SK-N-SH treated with all-trans-retinoic acid at 6 μM for 48 hours (cell line): ENCODE results near the gene OLA1.

Experiments
- ATAC-seq: fragments of 200-7000 bp; cut with Tn5 transposase; 3 replicates; pipeline ENCODE4 v1.9.1; 2020; ENCODE audit warnings: mild to moderate bottlenecking, moderate library complexity
- ARNTL ChIP-seq: fragments of 450-650 bp; formaldehyde crosslinking; IDR thresholded peaks from 2 replicates; pipeline ENCODE4 v1.5.0; 2020; ENCODE audit warnings: low read depth, mild to moderate bottlenecking, moderate library complexity, borderline replicate concordance
- BACH2 ChIP-seq: fragments of 250-450 bp; sonication (Bioruptor Pico); IDR thresholded peaks from 2 replicates; pipeline ENCODE4 v1.9.0; 2021; ENCODE audit warnings: mild to moderate bottlenecking, borderline replicate concordance
- CSDC2 ChIP-seq: fragments of 250-450 bp; sonication (Bioruptor Pico); IDR thresholded peaks from 2 replicates; pipeline ENCODE4 v1.5.0; 2020; ENCODE audit warnings: mild to moderate bottlenecking, moderate library complexity
- ESRRG ChIP-seq: fragments of 250-450 bp; sonication (Bioruptor Pico); IDR thresholded peaks from 2 replicates; pipeline ENCODE4 v1.6.1; 2021; ENCODE audit warnings: mild to moderate bottlenecking
- GLIS3 ChIP-seq: fragments of 250-450 bp; sonication (Bioruptor Pico); IDR thresholded peaks from 2 replicates; pipeline ENCODE4 v1.5.0; 2020; ENCODE audit warnings: mild to moderate bottlenecking, moderate library complexity
- ISL1 ChIP-seq: fragments of 250-450 bp; sonication (Bioruptor Pico); IDR thresholded peaks from 2 replicates; pipeline ENCODE4 v2.1.2; 2022; ENCODE audit warnings: mild to moderate bottlenecking, moderate library complexity
- OSR1 ChIP-seq: fragments of 250-450 bp; sonication (Bioruptor Pico); IDR thresholded peaks from 2 replicates; pipeline ENCODE4 v1.8.0; 2022; ENCODE audit warnings: moderate library complexity, mild to moderate bottlenecking, inconsistent platforms
- PATZ1 ChIP-seq: fragments of 250-450 bp; sonication (Bioruptor Pico); IDR thresholded peaks from 2 replicates; pipeline ENCODE4 v1.8.0; 2020; ENCODE audit warnings: mild to moderate bottlenecking, moderate library complexity, borderline replicate concordance
- PPARA ChIP-seq: fragments of 250-450 bp; sonication (Bioruptor Pico); IDR thresholded peaks from 2 replicates; pipeline ENCODE4 v1.5.0; 2020; ENCODE audit warnings: mild to moderate bottlenecking, borderline replicate concordance
- RARB ChIP-seq: fragments of 250-450 bp; sonication (Bioruptor Pico); IDR thresholded peaks from 2 replicates; pipeline ENCODE4 v1.8.0; 2021; ENCODE audit warnings: mild to moderate bottlenecking, moderate library complexity
- SNAI2 ChIP-seq: fragments of 250-450 bp; sonication (Bioruptor Pico); IDR thresholded peaks from 2 replicates; pipeline ENCODE4 v1.5.0; 2020; ENCODE audit warnings: mild to moderate bottlenecking, moderate library complexity
- TCF4 ChIP-seq: fragments of 250-450 bp; sonication (Bioruptor Pico); IDR thresholded peaks from 2 replicates; pipeline ENCODE4 v1.8.0; 2021; ENCODE audit warnings: mild to moderate bottlenecking, moderate library complexity, borderline replicate concordance
- TOX ChIP-seq: fragments of 250-450 bp; sonication (Bioruptor Pico); IDR thresholded peaks from 2 replicates; pipeline ENCODE4 v1.8.0; 2021; ENCODE audit warnings: mild to moderate bottlenecking, moderate library complexity, borderline replicate concordance
- ZFP3 ChIP-seq: fragments of 250-450 bp; sonication (Bioruptor Pico); IDR thresholded peaks from 2 replicates; pipeline ENCODE4 v1.5.0; 2020; ENCODE audit warnings: mild to moderate bottlenecking, moderate library complexity
- ZFP30 ChIP-seq: fragments of 450-650 bp; formaldehyde crosslinking; IDR thresholded peaks from 2 replicates; pipeline ENCODE4 v1.5.0; 2022; ENCODE audit warnings: mild to moderate bottlenecking, moderate library complexity
- ZNF565 ChIP-seq: fragments of 450-650 bp; formaldehyde crosslinking; conservative IDR thresholded peaks from 2 replicates; pipeline ENCODE4 v1.5.0; 2020; ENCODE audit warnings: low read depth, mild to moderate bottlenecking, moderate library complexity
- ZNF70 ChIP-seq: fragments of 450-650 bp; formaldehyde crosslinking; IDR thresholded peaks from 2 replicates; pipeline ENCODE4 v1.5.0; 2020; ENCODE audit warnings: mild to moderate bottlenecking, moderate library complexity
- ZNF8 ChIP-seq: fragments of 450-650 bp; formaldehyde crosslinking; IDR thresholded peaks from 2 replicates; pipeline ENCODE4 v1.5.0; 2020; ENCODE audit warnings: mild to moderate bottlenecking, moderate library complexity
- TF ChIP-seq, protein P1 (sequence below): fragments of 250-450 bp; sonication (Bioruptor Pico); IDR thresholded peaks from 2 replicates; pipeline ENCODE4 v1.5.1; 2021; ENCODE audit warnings: mild to moderate bottlenecking, moderate library complexity
- TF ChIP-seq, protein P2 (sequence below): fragments of 250-450 bp; sonication (Bioruptor Pico); IDR thresholded peaks from 2 replicates; pipeline ENCODE4 v1.5.0; 2020; ENCODE audit warnings: mild to moderate bottlenecking, moderate library complexity
- TF ChIP-seq, protein P3 (sequence below): fragments of 250-450 bp; sonication (Bioruptor Pico); IDR thresholded peaks from 2 replicates; pipeline ENCODE4 v1.5.1; 2020; ENCODE audit warnings: low read depth, mild to moderate bottlenecking, moderate library complexity

OLA1 gene

GRCh38 chr2:174048243-174048642, 200.1 kb downstream of the OLA1 start:
- no peak for ATAC-seq
- no peak for TF ChIP-seq ISL1 (CRISPR knock-in tag)
- TF ChIP-seq ZNF8 (CRISPR knock-in tag): no peak
- TF ChIP-seq CSDC2 (CRISPR knock-in tag): no peak
- TF ChIP-seq ZFP30: no peak
- no peak for TF ChIP-seq OSR1 (CRISPR knock-in tag)
- TF ChIP-seq RARB: no peak
- TF ChIP-seq, protein P1, sequence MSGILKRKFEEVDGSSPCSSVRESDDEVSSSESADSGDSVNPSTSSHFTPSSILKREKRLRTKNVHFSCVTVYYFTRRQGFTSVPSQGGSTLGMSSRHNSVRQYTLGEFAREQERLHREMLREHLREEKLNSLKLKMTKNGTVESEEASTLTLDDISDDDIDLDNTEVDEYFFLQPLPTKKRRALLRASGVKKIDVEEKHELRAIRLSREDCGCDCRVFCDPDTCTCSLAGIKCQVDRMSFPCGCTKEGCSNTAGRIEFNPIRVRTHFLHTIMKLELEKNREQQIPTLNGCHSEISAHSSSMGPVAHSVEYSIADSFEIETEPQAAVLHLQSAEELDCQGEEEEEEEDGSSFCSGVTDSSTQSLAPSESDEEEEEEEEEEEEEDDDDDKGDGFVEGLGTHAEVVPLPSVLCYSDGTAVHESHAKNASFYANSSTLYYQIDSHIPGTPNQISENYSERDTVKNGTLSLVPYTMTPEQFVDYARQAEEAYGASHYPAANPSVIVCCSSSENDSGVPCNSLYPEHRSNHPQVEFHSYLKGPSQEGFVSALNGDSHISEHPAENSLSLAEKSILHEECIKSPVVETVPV: no peak
- TF ChIP-seq, protein P2, sequence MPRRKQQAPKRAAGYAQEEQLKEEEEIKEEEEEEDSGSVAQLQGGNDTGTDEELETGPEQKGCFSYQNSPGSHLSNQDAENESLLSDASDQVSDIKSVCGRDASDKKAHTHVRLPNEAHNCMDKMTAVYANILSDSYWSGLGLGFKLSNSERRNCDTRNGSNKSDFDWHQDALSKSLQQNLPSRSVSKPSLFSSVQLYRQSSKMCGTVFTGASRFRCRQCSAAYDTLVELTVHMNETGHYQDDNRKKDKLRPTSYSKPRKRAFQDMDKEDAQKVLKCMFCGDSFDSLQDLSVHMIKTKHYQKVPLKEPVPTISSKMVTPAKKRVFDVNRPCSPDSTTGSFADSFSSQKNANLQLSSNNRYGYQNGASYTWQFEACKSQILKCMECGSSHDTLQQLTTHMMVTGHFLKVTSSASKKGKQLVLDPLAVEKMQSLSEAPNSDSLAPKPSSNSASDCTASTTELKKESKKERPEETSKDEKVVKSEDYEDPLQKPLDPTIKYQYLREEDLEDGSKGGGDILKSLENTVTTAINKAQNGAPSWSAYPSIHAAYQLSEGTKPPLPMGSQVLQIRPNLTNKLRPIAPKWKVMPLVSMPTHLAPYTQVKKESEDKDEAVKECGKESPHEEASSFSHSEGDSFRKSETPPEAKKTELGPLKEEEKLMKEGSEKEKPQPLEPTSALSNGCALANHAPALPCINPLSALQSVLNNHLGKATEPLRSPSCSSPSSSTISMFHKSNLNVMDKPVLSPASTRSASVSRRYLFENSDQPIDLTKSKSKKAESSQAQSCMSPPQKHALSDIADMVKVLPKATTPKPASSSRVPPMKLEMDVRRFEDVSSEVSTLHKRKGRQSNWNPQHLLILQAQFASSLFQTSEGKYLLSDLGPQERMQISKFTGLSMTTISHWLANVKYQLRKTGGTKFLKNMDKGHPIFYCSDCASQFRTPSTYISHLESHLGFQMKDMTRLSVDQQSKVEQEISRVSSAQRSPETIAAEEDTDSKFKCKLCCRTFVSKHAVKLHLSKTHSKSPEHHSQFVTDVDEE (CRISPR knock-in tag): no peak
- TF ChIP-seq BACH2 (CRISPR knock-in tag): no peak
- no peak for TF ChIP-seq ESRRG (CRISPR knock-in tag)
- no peak for TF ChIP-seq TCF4
- TF ChIP-seq ZNF70: no peak
- no peak for TF ChIP-seq PATZ1
- TF ChIP-seq GLIS3: no peak
- TF ChIP-seq, protein P3, sequence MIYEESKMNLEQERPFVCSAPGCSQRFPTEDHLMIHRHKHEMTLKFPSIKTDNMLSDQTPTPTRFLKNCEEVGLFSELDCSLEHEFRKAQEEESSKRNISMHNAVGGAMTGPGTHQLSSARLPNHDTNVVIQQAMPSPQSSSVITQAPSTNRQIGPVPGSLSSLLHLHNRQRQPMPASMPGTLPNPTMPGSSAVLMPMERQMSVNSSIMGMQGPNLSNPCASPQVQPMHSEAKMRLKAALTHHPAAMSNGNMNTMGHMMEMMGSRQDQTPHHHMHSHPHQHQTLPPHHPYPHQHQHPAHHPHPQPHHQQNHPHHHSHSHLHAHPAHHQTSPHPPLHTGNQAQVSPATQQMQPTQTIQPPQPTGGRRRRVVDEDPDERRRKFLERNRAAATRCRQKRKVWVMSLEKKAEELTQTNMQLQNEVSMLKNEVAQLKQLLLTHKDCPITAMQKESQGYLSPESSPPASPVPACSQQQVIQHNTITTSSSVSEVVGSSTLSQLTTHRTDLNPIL (CRISPR knock-in tag): no peak
- TF ChIP-seq ARNTL: no peak
- TF ChIP-seq PPARA (CRISPR knock-in tag): no peak
- TF ChIP-seq TOX (CRISPR knock-in tag): no peak
- TF ChIP-seq ZFP3 (CRISPR knock-in tag): no peak
- no peak for TF ChIP-seq SNAI2 (CRISPR knock-in tag)

DNA sequence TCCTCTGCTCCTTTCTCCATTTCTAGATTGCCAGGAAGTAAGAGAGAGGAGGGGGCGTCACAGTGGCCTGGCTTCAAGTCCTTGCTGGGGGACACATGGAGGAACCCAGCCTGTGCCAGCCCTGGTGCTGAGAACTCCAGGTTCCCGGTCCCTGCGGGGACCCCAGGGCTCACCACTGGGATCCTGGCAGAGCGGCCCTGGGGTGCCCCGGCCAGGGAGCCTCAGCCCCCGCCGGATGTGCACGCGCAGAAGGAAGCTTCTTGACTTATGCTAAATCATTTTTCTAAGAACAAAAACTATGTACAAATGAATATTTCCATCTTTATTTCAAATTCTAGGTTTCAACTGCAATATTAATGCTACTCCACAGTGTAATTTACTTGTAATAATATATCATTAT, 200.6 kb downstream of the OLA1 start:
- TF ChIP-seq ISL1 (CRISPR knock-in tag) (no peak), GLIS3 (no peak), ZNF70 (no peak)
- TF ChIP-seq, protein P3 (CRISPR knock-in tag): no peak
- ATAC-seq: no peak

DNA sequence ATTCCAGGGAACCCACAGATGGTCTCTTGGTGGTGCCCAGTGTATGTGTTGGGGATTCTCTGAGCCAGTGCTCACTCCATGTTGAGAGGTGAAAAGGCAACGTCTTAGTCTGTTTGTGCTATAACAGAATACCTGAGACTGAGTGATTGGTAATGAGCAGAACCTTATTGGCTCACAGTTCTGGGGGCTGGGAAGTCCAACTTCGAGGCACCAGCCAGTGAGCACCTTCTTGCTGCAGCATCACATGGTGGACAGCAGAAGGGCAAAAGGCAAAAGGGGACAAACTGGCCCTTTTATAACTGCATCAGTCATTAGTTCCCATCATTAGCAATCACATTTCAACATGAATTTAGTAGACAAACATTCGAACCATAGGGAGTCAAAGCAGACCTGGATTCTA, 202.2 kb downstream of the OLA1 start:
- no peak for ATAC-seq
- no peak for TF ChIP-seq ZNF565
- TF ChIP-seq, protein P1: no peak
